Hypothalamus (tissue), 51 donors: ENCODE data around the gene PPP1R14B.
A peak's percentile ranks its signal among the peaks of the same experiment; 100 is the strongest.
"Not testable (repeated sequence)": the region's sequence is repeated elsewhere in the genome, so short reads cannot be mapped to it uniquely, and the experiment has no call there.

Experiments used
- DNase-seq, 51 donors: peaks; one replicate each; lab custom pipeline; 2025; lab: John Stamatoyannopoulos, UW

PPP1R14B gene

GRCh38 chr11:64247729-64248531 is 1.2 kb upstream of the PPP1R14B start:
- DNase-seq, result no peak

DNA sequence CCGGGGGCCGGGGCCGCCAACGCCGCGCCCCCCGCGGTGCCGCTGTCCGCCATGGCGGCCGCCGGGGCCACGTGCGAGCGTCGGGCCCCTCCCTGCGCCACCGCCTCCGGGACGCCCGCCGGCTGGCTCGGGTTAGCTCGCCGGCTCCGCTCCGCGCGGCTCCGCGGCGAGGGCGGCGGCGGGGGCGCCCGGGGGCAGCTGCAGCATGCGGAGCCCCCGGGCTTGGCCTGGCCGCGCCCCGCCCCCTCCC is 197 bp downstream of the PPP1R14B start:
- DNase-seq, result not testable (repeated sequence)

DNA sequence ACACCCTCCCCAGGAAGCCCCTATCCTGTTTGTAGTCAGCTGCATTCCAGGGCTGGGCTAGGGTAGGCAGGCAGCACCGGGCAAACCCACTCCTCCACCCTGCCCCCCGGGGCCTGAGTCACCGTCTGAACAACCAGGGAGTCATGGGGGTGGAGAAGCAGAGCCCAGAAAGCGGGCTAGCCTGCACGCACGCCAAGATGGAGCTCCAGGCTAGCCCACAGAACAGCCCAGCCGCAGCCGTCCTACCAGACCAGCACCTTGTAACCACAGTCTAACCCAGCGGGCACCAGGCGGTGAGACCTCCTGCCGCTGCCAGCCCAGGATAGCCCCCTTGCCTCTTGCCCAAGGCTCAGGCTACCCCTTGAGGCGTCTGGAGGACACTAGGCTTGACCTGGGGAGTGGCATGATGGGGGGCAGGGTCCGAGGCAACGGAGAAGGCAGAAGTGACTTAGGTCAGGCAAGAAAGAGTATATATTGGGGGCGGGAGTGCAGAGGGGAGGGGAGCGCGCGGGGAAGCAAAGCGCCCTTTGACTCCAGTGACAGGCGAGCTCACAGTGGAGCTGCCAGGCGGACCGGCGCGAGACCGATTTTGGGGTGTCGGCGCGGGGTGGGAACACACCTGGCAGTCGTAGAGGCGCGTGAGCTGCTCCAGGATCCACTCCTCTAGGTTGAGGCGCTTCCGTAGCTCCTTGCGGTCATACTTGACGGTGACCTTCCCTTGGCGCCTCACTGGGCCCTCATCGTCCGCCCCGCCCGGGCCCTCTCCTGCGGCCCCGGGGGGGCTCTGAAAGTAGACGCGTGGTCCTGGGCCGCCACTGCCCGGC is 734 bp downstream of the PPP1R14B start:
- peak in 23 of 51 donors; percentile 17 to 84 (median 36) for DNase-seq

DNA sequence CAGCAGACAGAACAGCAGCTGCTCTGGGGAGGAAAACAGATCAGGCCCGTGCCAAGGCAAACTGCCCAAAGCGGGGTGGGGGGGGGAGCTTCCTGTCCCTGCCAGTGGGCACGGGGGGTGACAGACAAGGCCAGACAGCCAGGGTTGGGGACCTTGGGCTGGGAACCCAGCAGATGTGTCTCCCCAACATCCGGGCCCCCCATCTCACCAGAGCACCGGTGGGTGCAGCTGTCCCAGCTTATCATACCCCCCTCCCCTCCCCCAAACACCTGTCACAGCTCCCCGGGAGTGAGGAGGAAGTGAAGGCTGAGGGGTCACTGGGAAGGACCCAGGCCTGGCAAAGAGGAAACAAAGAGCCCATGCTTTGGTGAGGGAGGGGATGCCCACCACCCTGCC is 1.3 kb downstream of the PPP1R14B start:
- peak in 26 of 51 donors; percentile 18 to 51 (median 36) for DNase-seq

DNA sequence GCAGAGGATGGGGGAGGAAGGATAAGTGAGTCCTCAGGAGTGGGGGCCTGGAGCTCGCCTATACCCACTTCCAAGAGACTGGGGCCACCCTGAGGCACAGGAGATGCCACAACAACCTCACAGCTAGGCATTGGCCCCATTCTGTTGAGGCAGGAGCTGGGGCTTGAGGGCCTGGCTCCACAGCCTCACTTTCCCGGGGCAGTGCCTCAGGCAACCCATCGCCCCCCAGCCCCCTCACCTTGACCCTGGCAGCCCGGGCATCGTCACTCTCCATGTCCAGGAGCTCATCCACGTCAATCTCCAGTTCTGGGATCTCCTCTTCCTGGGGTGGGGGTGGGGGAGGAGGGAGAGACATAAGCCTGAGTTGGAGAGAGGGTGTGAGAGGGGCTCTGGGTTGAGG is 1.8 kb downstream of the PPP1R14B start:
- DNase-seq, result no peak

- DNase-seq, result no peak
These were observed 2.6 kb downstream of the PPP1R14B start for GRCh38 chr11:64244107-64244506.

DNA sequence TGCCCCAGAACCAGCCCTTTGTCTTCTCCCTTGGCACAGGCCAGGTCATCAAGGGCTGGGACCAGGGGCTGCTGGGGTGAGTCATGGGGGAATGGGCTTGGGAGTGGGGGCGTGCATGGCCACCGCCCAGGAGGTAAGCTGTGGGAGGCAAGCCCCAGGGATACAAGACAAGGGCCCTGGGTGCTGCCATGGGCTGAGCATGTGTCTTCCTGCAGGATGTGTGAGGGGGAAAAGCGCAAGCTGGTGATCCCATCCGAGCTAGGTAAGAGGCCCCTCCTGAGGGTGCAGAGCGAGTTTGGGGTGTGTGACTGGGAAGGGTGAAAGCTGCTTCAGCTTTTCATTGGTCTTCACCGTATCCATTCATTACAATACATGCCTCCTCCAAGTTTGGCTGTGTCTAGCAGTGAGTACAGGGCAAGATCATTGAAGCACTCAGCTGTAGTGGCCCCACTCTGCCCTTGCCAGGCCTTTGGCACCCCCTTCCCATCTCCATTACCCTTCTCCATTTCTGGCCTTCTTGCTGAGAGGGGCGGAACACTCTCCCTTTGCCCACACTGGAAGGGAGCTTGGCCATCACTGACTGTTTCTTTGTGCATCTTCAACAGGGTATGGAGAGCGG is 3.4 kb downstream of the PPP1R14B start:
- no peak for DNase-seq

- DNase-seq, result peak in 3 of 51 donors; percentile 38 to 62 (median 47)
These were observed 5.0 kb downstream of the PPP1R14B start for GRCh38 chr11:64241491-64242374.

GRCh38 chr11:64241241-64241490 is 5.6 kb downstream of the PPP1R14B start:
- DNase-seq, result peak in 50 of 51 donors; percentile 93 to 100 (median 99)

DNA sequence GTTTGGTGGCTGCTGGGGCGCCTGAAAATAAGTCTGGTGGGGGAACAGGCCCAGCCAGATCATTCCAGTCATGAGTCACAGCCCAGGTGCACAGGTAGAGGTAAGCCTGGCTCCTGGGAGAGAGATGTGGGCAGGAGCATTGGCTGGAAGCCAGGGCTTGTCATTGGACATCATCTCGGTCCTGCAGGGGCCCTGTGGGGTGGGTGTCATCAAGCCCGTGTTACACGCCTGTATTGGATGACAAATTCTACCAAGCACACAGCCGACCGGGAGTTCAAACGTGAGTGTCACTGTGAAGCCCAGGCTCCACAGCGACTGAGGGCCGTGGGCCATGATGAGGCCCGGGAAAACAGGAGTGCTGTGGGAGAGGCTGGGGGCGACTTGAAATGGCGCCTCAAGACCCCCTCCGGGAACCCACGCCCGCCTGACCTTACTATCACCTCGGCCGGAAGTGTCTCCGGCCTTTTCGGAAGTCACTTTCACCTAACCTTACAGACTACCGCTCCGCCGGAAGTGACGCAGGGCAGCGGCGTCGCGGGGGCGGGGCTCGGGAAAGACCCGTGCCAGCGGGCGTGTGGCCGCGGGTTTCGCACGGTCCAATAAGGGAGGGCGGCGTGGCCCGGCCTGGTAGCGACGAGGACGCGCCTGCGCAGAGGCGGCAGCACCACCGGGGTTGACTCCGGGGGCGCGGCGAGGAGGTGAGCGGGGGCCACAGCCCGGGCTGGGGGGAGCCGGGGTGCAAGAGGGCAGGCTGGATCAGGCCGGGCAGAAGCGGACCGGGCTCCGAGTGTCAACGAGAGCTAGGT is 6.1 kb downstream of the PPP1R14B start, which contains the start of gene FKBP2:
Gene FKBP2 (plus strand): TSS at position 661 of the 806 bp plus-strand sequence. CDS start 1,293 bp downstream, outside the sequence.
- peak; percentile 90 to 100 (median 98) for DNase-seq

GRCh38 chr11:64239662-64240434 is 6.9 kb downstream of the PPP1R14B start:
- peak in 6 of 51 donors; percentile 21 to 49 (median 32) for DNase-seq

GRCh38 chr11:64238999-64239398 is 7.7 kb downstream of the PPP1R14B start:
- DNase-seq, result no peak

GRCh38 chr11:64238076-64238475 is 8.7 kb downstream of the PPP1R14B start:
- no peak for DNase-seq

DNA sequence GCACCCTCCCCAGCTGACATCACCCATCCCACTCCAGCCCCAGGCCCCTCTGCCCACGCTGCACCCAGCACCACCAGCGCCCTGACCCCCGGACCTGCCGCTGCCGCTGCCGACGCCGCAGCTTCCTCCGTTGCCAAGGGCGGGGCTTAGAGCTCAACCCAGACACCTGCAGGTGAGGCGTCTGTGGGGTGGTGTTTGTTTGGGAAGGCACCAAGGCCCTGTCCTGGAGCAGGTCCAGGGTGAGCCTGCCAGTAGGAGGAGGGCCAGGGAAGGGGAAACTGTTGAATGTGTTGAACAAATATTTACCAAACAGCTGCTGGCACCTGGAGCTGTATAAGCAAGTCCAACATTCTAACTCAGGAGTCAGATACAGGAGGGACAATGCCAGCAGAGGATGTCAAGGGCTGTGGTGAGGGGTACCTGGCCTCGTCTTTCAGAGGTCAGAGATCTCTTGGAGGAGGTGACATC is 9.2 kb downstream of the PPP1R14B start:
- DNase-seq, result no peak

DNA sequence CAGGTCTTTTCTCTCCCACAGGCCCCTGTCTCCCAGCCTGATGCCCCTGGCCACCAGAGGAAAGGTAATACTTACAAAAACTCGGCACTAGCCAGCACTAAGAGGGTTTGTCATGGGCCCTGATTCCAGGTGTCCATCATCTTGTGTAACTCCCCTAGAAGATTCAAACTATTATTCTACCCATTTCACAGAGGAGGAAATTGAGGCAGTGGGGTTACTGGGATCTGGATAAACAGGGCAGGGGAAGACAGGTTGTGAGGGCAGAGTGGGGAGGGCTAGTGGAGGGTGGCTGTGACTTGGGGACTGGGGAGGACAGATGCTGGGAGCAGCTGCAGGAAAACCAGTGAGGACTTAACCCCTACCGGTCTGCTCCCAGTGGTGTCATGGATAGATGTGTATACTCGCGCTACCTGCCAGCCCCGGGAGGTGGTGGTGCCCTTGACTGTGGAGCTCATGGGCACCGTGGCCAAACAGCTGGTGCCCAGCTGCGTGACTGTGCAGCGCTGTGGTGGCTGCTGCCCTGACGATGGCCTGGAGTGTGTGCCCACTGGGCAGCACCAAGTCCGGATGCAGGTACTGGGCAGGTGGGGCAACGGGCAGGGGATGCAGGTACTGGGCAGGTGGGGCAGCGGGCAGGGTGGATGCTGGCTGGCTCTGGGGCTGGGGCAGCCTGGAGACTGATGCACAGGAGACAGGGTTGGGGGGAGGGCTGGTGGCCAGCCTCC is 11.1 kb downstream of the PPP1R14B start:
- DNase-seq, result no peak

DNA sequence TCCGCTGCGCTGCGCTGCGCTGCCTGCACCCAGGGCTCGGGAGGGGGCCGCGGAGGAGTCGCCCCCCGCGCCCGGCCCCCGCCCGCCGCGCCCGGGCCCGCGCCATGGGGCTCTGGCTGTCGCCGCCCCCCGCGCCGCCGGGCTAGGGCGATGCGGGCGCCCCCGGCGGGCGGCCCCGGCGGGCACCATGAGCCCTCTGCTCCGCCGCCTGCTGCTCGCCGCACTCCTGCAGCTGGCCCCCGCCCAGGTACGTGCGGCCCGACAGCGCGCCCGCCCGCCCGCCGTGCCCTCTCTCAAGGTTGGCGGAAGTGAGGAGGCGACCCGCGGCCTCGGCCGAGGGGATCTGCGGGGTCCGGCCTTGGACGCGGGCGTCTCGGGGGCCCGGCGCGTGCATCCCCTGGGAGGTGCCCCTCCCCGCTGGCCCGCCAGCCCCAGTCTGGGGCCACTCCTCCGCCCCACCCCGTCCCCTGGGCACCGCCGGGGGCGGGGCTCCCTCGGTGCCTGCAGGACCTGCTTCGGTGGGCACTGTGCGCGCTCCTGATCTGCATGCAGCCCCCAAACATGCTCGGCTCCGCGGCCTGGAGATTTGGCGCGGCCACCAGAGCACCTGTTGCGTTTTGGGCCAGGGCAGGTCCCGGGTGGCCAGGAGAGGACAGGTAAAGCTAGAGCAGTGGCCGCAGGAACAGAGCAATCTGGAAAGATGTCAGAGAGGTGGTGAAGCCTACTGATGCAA is 11.9 kb downstream of the PPP1R14B start:
- DNase-seq, result peak in 11 of 51 donors; percentile 24 to 53 (median 33)

- DNase-seq, result peak in 35 of 51 donors; percentile 19 to 82 (median 63)
These were observed 12.7 kb downstream of the PPP1R14B start, which contains the start of gene VEGFB for GRCh38 chr11:64233913-64234586. Gene VEGFB, plus strand, starts transcription at chr11:64234584. Its CDS starts 250 bp downstream, at chr11:64234834.
